Liver (tissue), 9 donors: ENCODE data around the gene ERMARD. TPM values are rescaled to one million over a fixed set of nuclear protein-coding genes. Genes with fewer than 3 reads are reported as not detected.

Source experiments
- DNase-seq: peaks from one replicate; pipeline ENCODE4 v3.0.0-alpha.2; 2017; ENCODE audit warnings: low spot score
- H3K27ac ChIP-seq, 2 donors: one replicate each; pipeline ENCODE4 v1.7.0; 2013; ENCODE audit warnings: inconsistent platforms in 2 of 2, low read length in 2 of 2, control low read depth in 1 of 2, low read depth in 1 of 2, mild to moderate bottlenecking in 1 of 2
- H3K27me3 ChIP-seq, 4 donors: one replicate each; pipeline versions ENCODE4 v1.6.1 to v1.7.0; 2013; ENCODE audit warnings: low read length in 3 of 4, inconsistent platforms in 1 of 4, mild to moderate bottlenecking in 1 of 4, moderate library complexity in 1 of 4; ENCODE audit not compliant: control insufficient read depth in 4 of 4, insufficient read depth in 4 of 4
- H3K36me3 ChIP-seq, 4 donors: one replicate each; pipeline versions ENCODE4 v1.6.1 to v1.7.0; 2013; ENCODE audit warnings: low read length in 3 of 4, mild to moderate bottlenecking in 3 of 4, low read depth in 1 of 4, moderate library complexity in 1 of 4; ENCODE audit not compliant: control insufficient read depth in 4 of 4, insufficient read depth in 3 of 4
- H3K4me1 ChIP-seq, 4 donors: one replicate each; pipeline versions ENCODE4 v1.6.1 to v1.7.0; 2013; ENCODE audit warnings: low read length in 3 of 4, mild to moderate bottlenecking in 3 of 4, moderate library complexity in 1 of 4; ENCODE audit not compliant: control insufficient read depth in 4 of 4, insufficient read depth in 4 of 4
- H3K4me3 ChIP-seq, 3 donors: one replicate each; pipeline versions ENCODE4 v1.6.1 to v1.7.0; 2013; ENCODE audit warnings: low read length in 3 of 3, control low read depth in 1 of 3, low read depth in 1 of 3, mild to moderate bottlenecking in 1 of 3
- H3K9ac ChIP-seq, 2 donors: one replicate each; pipeline ENCODE4 v1.7.0; 2013; ENCODE audit warnings: low read length in 2 of 2, mild to moderate bottlenecking in 2 of 2, moderate library complexity in 2 of 2, control low read depth in 1 of 2, low read depth in 1 of 2
- H3K9me3 ChIP-seq, 4 donors: one replicate each; pipeline versions ENCODE4 v1.6.1 to v1.7.0; 2013; ENCODE audit warnings: low read length in 3 of 4; ENCODE audit not compliant: control insufficient read depth in 4 of 4
- ATF3 ChIP-seq: IDR thresholded peaks from 2 replicates; pipeline ENCODE4 v1.6.1; 2016; ENCODE audit warnings: antibody characterized with exemption
- CTCF ChIP-seq: fragments of 150-350 bp; IDR thresholded peaks from 2 replicates; pipeline ENCODE4 v1.5.1; 2017; ENCODE audit warnings: improper control_type of control experiment, low read depth, low read length; ENCODE audit not compliant: missing input control
- GABPA ChIP-seq, 2 donors: IDR thresholded peaks in 1 of 2; conservative IDR thresholded peaks in 1 of 2; 2 replicates each; pipeline ENCODE4 v1.6.1; 2016; ENCODE audit warnings: antibody characterized with exemption in 2 of 2, mild to moderate bottlenecking in 1 of 2, moderate library complexity in 1 of 2
- HNF4A ChIP-seq, 2 donors: conservative IDR thresholded peaks; 2 replicates each; pipeline ENCODE4 v1.6.1; 2016; ENCODE audit warnings: antibody characterized with exemption in 2 of 2, mild to moderate bottlenecking in 2 of 2
- JUND ChIP-seq, 2 donors: IDR thresholded peaks; 2 replicates each; pipeline ENCODE4 v1.6.1; 2016; ENCODE audit warnings: antibody characterized with exemption in 2 of 2
- MAX ChIP-seq: IDR thresholded peaks from 2 replicates; pipeline ENCODE4 v1.6.1; 2016; ENCODE audit warnings: antibody characterized with exemption
- RAD21 ChIP-seq, 2 donors: IDR thresholded peaks; 2 replicates each; pipeline ENCODE4 v1.6.1; 2016; ENCODE audit warnings: antibody characterized with exemption in 2 of 2, mild to moderate bottlenecking in 2 of 2
- REST ChIP-seq: IDR thresholded peaks from 2 replicates; pipeline ENCODE4 v1.6.1; 2016; ENCODE audit warnings: antibody characterized with exemption, mild to moderate bottlenecking
- RXRA ChIP-seq, 2 donors: IDR thresholded peaks; 2 replicates each; pipeline ENCODE4 v1.6.1; 2017 to 2018; ENCODE audit warnings: antibody characterized with exemption in 2 of 2, mild to moderate bottlenecking in 1 of 2
- SP1 ChIP-seq: IDR thresholded peaks from 2 replicates; pipeline ENCODE4 v1.6.1; 2018; ENCODE audit warnings: antibody characterized with exemption, mild to moderate bottlenecking
- TAF1 ChIP-seq: conservative IDR thresholded peaks from 2 replicates; pipeline ENCODE4 v1.6.1; 2016; ENCODE audit warnings: antibody characterized with exemption, mild to moderate bottlenecking
- YY1 ChIP-seq: IDR thresholded peaks from 2 replicates; pipeline ENCODE4 v1.6.1; 2016; ENCODE audit warnings: antibody characterized with exemption, mild to moderate bottlenecking
- ZBTB33 ChIP-seq: IDR thresholded peaks from 2 replicates; pipeline ENCODE4 v1.6.1; 2016; ENCODE audit warnings: antibody characterized with exemption
- WGBS: extraction: QIAGEN DNeasy Blood & Tissue Kit; methylation state at CpG from one replicate; pipeline ENCODE4 v1.1.7; 2013; 5-methylcytosine and 5-hydroxymethylcytosine counted together
- polyA plus RNA-seq, 2 donors: library from polyadenylated mRNA; stranded (reverse) in 1 of 2; unstranded in 1 of 2; fragments of 200-250 nt in 1 of 2; fragments of >200 nt in 1 of 2; fragmentation: Nextera tagmentation in 1 of 2; extraction: Ambion mirVana in 1 of 2; gene quantifications; one replicate each; pipeline versions ENCODE4 v1.2.1 to v1.2.3, GENCODE V29; 2013 to 2015
- total RNA-seq, 2 donors: library from RNA; depleted of rRNA; stranded (reverse); fragments of >200 nt; gene quantifications; one replicate each; pipeline ENCODE4 v1.2.3, GENCODE V29; 2014
- donor health status: healthy.
- donor health status: healthy.
- donor health status: healthy.
- donor health status: healthy.
- donor health status: healthy.

Gene ERMARD
- total and polyA plus RNA-seq, 4 donors, result 10.1 to 20.7 (median 14.0) TPM

GRCh38 chr6:169783971-169784820 lies 32.8 kb downstream of the ERMARD start:
- Histone ChIP-seq H3K9ac (no peak overlapping the region), H3K4me1 (peaks cover 0 to 5% (median 3%) of the 10 kb centered on the region in 4 donors), H3K4me3 (no peak overlapping the region), H3K36me3 (peaks cover 0 to 23% (median 9%) of the 10 kb centered on the region in 4 donors), H3K27me3 (no peaks in the 10 kb centered on the region), H3K27ac (no peak overlapping the region), H3K9me3 (no peaks in the 10 kb centered on the region)
- 97% methylated on average over 23 of the region's 23 CpGs for WGBS
- no peak for DNase-seq
- no peak for TF ChIP-seq ATF3
- no peak for TF ChIP-seq SP1
- TF ChIP-seq MAX, result no peak
- no peak for TF ChIP-seq GABPA (IDR thresholded peaks at IDR 0.05 in 1 of 2, conservative IDR thresholded peaks at IDR 0.05 in 1 of 2)
- TF ChIP-seq RXRA (IDR thresholded peaks at IDR 0.05), result no peak
- no peak for TF ChIP-seq ZBTB33
- no peak for TF ChIP-seq TAF1
- TF ChIP-seq REST, result no peak
- TF ChIP-seq YY1, result no peak
- no peak for TF ChIP-seq JUND (IDR thresholded peaks at IDR 0.05)
- no peak for TF ChIP-seq RAD21 (IDR thresholded peaks at IDR 0.05)
- TF ChIP-seq HNF4A (conservative IDR thresholded peaks at IDR 0.05), result no peak
- no peak for TF ChIP-seq CTCF
